ENCODE measurements around the gene OGFOD1. TPM values are rescaled to one million over a fixed set of nuclear protein-coding genes. Genes with fewer than 3 reads are reported as not detected.

OGFOD1 gene
- total RNA-seq, 1 experiment from 2014 or later = 35.8 TPM

DNA sequence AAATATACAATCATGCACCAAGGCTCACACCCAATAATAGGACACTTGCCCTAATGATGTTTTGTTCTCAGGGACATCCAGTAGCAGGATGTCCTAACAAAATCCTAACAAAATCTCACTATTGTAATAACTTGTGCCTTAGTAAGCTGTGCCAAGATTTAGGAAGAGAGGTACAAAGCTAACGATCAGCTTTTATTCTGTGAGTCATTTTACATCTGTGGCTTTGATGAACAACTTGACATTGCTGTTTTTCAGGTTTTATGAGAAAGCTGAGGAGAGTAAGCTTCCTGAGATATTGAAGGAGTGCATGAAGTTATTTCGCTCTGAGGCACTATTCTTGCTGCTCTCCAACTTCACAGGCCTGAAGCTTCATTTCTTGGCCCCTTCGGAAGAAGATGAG is 18.9 kb downstream of the OGFOD1 start:
- ChIA-PET CTCF (no interaction called here), POLR2A (no interaction called here)
- no peaks in the 10 kb centered on the region for H3K4me1 ChIP-seq (ENCODE audit: control insufficient read depth, insufficient read depth, low read length)
- intact Hi-C loops (cut with micrococcal nuclease; ENCODE audit: unreplicated experiment) = no loop called here
- no peaks in the 10 kb centered on the region for H3K9me3 ChIP-seq (ENCODE audit: control insufficient read depth, insufficient read depth, low read depth, low read length)
- no peak overlapping the region for H3K27ac ChIP-seq (ENCODE audit: low read length)
- TF ChIP-seq, protein P1, sequence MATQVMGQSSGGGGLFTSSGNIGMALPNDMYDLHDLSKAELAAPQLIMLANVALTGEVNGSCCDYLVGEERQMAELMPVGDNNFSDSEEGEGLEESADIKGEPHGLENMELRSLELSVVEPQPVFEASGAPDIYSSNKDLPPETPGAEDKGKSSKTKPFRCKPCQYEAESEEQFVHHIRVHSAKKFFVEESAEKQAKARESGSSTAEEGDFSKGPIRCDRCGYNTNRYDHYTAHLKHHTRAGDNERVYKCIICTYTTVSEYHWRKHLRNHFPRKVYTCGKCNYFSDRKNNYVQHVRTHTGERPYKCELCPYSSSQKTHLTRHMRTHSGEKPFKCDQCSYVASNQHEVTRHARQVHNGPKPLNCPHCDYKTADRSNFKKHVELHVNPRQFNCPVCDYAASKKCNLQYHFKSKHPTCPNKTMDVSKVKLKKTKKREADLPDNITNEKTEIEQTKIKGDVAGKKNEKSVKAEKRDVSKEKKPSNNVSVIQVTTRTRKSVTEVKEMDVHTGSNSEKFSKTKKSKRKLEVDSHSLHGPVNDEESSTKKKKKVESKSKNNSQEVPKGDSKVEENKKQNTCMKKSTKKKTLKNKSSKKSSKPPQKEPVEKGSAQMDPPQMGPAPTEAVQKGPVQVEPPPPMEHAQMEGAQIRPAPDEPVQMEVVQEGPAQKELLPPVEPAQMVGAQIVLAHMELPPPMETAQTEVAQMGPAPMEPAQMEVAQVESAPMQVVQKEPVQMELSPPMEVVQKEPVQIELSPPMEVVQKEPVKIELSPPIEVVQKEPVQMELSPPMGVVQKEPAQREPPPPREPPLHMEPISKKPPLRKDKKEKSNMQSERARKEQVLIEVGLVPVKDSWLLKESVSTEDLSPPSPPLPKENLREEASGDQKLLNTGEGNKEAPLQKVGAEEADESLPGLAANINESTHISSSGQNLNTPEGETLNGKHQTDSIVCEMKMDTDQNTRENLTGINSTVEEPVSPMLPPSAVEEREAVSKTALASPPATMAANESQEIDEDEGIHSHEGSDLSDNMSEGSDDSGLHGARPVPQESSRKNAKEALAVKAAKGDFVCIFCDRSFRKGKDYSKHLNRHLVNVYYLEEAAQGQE (IDR thresholded peaks at IDR 0.05; ENCODE audit: insufficient read depth in 1 of 2, low read depth in 2 of 2, low read length in 1 of 2) = no peak
- TF ChIP-seq TCF7L2 (IDR thresholded peaks at IDR 0.05; ENCODE audit: low read depth, low read length) (no peak), POLR2AphosphoS5 (IDR thresholded peaks at IDR 0.05; ENCODE audit: low read depth, low read length) (no peak), SIN3A (IDR thresholded peaks at IDR 0.05; ENCODE audit: borderline replicate concordance, insufficient read depth, low read depth, low read length) (no peak)
- TF ChIP-seq, protein P2, sequence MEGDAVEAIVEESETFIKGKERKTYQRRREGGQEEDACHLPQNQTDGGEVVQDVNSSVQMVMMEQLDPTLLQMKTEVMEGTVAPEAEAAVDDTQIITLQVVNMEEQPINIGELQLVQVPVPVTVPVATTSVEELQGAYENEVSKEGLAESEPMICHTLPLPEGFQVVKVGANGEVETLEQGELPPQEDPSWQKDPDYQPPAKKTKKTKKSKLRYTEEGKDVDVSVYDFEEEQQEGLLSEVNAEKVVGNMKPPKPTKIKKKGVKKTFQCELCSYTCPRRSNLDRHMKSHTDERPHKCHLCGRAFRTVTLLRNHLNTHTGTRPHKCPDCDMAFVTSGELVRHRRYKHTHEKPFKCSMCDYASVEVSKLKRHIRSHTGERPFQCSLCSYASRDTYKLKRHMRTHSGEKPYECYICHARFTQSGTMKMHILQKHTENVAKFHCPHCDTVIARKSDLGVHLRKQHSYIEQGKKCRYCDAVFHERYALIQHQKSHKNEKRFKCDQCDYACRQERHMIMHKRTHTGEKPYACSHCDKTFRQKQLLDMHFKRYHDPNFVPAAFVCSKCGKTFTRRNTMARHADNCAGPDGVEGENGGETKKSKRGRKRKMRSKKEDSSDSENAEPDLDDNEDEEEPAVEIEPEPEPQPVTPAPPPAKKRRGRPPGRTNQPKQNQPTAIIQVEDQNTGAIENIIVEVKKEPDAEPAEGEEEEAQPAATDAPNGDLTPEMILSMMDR (IDR thresholded peaks at IDR 0.05) = no peak
- H3K4me3 ChIP-seq (ENCODE audit: low read depth in 2 of 2, low read length in 2 of 2) = no peak overlapping the region
- in situ Hi-C loops (cut with HindIII; ENCODE audit: low pct_unique_long_range_greater_than_20kb, low sequenced_read_pairs) = no loop called here
- DNase-seq (ENCODE audit: low read depth, low spot score) = no peak
- H3K36me3 ChIP-seq (ENCODE audit: control insufficient read depth, insufficient read depth, low read length) = peaks cover 20% of the 10 kb centered on the region
- BruUV-seq (replicated peaks) = no TSS peak
- no peak for ATAC-seq
- H3K27me3 ChIP-seq (ENCODE audit: control insufficient read depth, insufficient read depth, low read length) = no peaks in the 10 kb centered on the region

DNA sequence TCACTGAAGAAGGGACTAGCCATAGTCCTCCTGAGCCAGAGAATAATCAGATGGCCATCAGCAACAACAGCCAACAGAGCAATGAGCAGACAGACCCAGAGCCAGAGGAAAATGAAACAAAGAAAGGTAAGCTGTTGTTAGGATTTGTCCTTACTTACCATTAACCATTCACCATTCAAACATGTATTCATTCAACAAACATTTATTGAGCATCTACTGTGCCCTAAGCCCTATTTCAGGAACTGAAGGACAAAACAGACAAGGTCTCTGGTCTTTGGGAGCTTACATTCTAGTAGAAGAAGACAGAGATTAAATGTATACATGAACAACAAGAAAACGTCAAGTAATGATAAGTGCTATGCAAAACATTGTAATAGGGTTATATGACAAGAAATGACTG is 19.3 kb downstream of the OGFOD1 start:
- Histone ChIP-seq H3K4me1 (ENCODE audit: control insufficient read depth, insufficient read depth, low read length) (no peaks in the 10 kb centered on the region), H3K9me3 (ENCODE audit: control insufficient read depth, insufficient read depth, low read depth, low read length) (no peaks in the 10 kb centered on the region), H3K27ac (ENCODE audit: low read length) (no peak overlapping the region), H3K36me3 (ENCODE audit: control insufficient read depth, insufficient read depth, low read length) (peaks cover 23% of the 10 kb centered on the region), H3K4me3 (ENCODE audit: low read depth in 2 of 2, low read length in 2 of 2) (no peak overlapping the region), H3K27me3 (ENCODE audit: control insufficient read depth, insufficient read depth, low read length) (no peaks in the 10 kb centered on the region)
- BruUV-seq (replicated peaks) = no TSS peak
- TF ChIP-seq SIN3A (IDR thresholded peaks at IDR 0.05; ENCODE audit: borderline replicate concordance, insufficient read depth, low read depth, low read length) = no peak
- TF ChIP-seq, protein P1 (IDR thresholded peaks at IDR 0.05; ENCODE audit: insufficient read depth in 1 of 2, low read depth in 2 of 2, low read length in 1 of 2) = no peak
- in situ Hi-C loops (cut with HindIII; ENCODE audit: low pct_unique_long_range_greater_than_20kb, low sequenced_read_pairs) = no loop called here
- ATAC-seq = no peak
- DNase-seq (ENCODE audit: low read depth, low spot score) = no peak
- intact Hi-C loops (cut with micrococcal nuclease; ENCODE audit: unreplicated experiment) = no loop called here
- ChIA-PET POLR2A (no interaction called here), CTCF (no interaction called here)
